OCI-LY7 (cell line): Measurements from ENCODE around the gene ZNF532.

Experiments used
- EZH2phosphoT487 ChIP-seq: fragments of 200-600 bp; sonication (generic); IDR thresholded peaks from 2 replicates; pipeline ENCODE4 v1.6.1; 2018; ENCODE audit warnings: low read depth, borderline replicate concordance, mild to moderate bottlenecking, mixed run types, antibody characterized with exemption, low read length, moderate library complexity, mixed read lengths
- TF ChIP-seq, protein P1 (sequence below): fragments of 200-600 bp; sonication (generic); conservative IDR thresholded peaks from 2 replicates; pipeline ENCODE4 v1.5.1; 2014; ENCODE audit warnings: mild to moderate bottlenecking, antibody characterized with exemption, low read length, moderate library complexity, mixed read lengths

DNA sequence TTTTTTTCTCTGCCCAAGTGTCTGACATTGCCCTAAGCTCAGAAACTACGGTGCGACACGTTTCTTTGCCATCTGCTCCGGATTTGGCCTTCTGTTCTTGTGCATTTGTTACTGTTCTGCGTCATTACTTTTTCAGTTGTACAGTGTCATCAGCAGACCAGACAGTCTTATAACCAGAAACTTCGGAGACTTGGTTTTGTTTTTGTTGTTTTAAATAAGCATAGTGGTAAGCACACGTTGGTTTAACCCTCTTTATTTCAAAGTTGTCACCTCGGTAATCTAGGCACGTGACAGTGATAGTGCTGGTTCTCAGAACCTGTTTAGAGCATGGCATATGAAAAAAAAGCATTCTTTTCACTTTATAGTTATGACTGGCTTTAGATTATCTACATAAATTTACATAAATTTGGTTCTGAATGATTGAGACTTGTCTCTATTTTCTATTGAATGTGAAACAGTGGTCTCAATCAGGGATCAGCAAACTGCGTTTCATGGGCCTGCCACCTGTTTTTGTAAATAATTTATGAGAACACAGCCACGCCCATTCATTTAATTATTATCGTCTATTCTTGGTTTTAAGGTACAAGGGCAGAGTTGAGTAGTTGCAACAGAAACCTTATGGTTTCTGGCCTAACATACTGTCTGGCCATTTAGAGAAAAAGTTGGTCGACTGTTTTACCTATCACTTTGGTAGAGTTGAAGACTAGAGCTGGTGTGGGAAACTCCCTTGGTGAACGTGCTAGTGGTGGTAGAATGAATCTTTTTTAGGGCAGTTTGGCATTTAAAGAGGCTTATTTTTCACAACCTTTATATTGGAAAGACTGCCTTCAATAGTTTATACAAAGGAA lies 106.5 kb downstream of the ZNF532 start:
- TF ChIP-seq, protein P1, sequence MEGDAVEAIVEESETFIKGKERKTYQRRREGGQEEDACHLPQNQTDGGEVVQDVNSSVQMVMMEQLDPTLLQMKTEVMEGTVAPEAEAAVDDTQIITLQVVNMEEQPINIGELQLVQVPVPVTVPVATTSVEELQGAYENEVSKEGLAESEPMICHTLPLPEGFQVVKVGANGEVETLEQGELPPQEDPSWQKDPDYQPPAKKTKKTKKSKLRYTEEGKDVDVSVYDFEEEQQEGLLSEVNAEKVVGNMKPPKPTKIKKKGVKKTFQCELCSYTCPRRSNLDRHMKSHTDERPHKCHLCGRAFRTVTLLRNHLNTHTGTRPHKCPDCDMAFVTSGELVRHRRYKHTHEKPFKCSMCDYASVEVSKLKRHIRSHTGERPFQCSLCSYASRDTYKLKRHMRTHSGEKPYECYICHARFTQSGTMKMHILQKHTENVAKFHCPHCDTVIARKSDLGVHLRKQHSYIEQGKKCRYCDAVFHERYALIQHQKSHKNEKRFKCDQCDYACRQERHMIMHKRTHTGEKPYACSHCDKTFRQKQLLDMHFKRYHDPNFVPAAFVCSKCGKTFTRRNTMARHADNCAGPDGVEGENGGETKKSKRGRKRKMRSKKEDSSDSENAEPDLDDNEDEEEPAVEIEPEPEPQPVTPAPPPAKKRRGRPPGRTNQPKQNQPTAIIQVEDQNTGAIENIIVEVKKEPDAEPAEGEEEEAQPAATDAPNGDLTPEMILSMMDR = no peak
- TF ChIP-seq EZH2phosphoT487 = no peak
